ENCODE data around the gene MAP4K4.
"Not testable (repeated sequence)": the region's sequence is repeated elsewhere in the genome, so short reads cannot be mapped to it uniquely, and the experiment has no call there.

The MAP4K4 gene

DNA sequence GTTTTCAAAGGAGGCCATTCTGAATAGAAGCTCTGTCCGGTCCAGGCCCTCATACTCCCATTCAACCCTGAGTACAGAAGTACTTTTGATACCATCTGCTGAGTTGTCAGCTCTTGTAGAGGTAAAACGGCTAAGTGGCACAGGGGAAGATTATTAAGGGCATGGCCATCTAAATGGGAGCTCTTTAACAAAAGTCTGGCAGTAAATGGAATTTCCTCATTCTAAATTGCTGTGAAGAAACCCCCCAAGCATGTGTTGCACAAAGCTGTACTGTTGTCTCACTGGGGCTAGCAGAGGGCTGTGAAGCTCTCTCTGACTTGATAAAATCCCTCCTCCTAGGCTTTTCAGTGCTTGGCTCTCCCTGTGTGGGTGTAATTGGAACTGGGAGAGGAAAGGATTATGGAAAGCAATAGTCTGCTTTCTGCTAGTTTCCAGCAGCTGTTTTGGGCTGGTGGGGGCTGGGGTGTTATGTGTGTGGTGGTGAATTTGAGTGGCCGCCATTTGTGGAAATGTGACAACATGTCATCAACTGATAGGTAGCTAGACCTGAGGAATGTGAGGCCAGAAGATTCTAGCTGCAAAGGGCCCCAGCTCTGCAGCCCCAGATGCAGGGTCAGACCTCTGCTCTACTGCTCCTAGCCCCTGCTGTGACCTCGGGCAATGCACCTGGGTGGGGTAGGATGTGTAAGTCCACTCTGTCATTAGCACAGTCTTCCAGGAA lies 65.1 kb downstream of the MAP4K4 start:
- no peak for DNase-seq (ENCODE audit: extremely low read depth, insufficient read length)
- TF ChIP-seq, protein P1, sequence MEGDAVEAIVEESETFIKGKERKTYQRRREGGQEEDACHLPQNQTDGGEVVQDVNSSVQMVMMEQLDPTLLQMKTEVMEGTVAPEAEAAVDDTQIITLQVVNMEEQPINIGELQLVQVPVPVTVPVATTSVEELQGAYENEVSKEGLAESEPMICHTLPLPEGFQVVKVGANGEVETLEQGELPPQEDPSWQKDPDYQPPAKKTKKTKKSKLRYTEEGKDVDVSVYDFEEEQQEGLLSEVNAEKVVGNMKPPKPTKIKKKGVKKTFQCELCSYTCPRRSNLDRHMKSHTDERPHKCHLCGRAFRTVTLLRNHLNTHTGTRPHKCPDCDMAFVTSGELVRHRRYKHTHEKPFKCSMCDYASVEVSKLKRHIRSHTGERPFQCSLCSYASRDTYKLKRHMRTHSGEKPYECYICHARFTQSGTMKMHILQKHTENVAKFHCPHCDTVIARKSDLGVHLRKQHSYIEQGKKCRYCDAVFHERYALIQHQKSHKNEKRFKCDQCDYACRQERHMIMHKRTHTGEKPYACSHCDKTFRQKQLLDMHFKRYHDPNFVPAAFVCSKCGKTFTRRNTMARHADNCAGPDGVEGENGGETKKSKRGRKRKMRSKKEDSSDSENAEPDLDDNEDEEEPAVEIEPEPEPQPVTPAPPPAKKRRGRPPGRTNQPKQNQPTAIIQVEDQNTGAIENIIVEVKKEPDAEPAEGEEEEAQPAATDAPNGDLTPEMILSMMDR (IDR thresholded peaks at IDR 0.05; ENCODE audit: insufficient read depth, low read length, poor library complexity, severe bottlenecking): no peak
- no peaks in the 10 kb centered on the region for H3K27me3 ChIP-seq (replicated peaks; ENCODE audit: control insufficient read depth, insufficient read depth, low read length)
- no peak overlapping the region for H3K4me3 ChIP-seq (replicated peaks; ENCODE audit: low read depth, low read length)
- no peaks in the 10 kb centered on the region for H3K36me3 ChIP-seq (ENCODE audit: control insufficient read depth, insufficient read depth, low read length)

DNA sequence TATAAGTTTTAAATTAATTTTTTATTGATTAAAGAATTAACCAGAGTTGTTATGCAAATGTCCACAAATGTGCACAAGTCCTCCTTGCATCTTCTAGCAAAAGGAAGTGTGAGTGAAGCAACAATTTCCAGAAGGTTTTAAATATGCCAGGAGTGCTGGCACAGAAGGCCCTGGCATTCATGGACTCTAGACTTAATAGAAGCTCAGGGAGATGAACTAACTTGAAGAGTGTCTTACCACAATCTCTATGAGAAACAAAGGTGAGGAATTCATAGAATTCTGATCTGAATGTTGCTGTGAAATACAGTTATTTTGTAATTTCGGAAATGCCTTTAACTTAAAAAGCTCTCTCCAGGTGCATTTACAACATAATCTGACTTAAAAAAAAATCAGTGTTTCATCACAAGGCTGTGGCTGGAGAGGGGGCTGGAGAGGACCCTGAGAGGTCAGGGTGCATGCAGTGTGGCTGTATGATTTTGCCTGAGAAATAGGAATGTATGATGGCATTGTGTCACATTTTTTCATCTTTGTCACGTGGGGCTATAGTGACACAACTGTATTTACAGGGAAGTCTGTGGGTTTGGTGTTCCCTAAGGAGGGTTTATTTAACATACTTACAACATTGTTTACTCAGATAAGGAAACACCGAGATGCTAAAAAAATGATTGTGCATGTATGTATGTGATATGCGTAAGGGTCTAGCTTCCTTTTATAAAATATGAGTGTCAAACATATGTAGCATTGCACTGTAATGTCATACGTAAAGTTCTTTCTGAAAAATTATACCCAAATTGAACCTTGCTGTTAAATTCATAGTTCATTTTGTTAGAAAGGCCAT lies 66.2 kb downstream of the MAP4K4 start:
- DNase-seq (ENCODE audit: extremely low read depth, insufficient read length): no peak
- Histone ChIP-seq H3K4me3 (replicated peaks; ENCODE audit: low read depth, low read length) (no peak overlapping the region), H3K36me3 (ENCODE audit: control insufficient read depth, insufficient read depth, low read length) (no peaks in the 10 kb centered on the region), H3K27me3 (replicated peaks; ENCODE audit: control insufficient read depth, insufficient read depth, low read length) (no peaks in the 10 kb centered on the region; the same call in 1 of the 2 replicates)
- TF ChIP-seq, protein P1 (IDR thresholded peaks at IDR 0.05; ENCODE audit: insufficient read depth, low read length, poor library complexity, severe bottlenecking): no peak

DNA sequence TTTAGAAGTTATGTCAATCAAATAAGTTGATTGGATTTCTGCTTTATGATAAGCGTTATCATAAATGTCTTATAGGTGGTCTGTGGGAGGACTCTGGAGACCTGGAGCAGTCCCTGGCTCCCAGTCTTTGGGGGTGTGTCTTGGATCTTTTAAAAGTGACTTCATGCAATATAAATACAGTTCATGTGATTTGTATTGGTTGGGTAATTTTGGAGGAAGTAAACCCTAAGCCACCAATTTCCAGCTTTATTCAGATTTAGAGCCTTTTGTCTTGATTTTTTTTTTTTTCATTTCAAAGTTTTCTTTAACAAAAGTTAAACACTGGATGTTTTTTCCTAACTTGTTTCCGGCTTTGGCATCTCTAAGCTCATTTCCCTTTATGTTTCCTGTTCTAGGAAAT lies 68.8 kb downstream of the MAP4K4 start:
- no peak for DNase-seq (ENCODE audit: extremely low read depth, insufficient read length)
- Histone ChIP-seq H3K27me3 (replicated peaks; ENCODE audit: control insufficient read depth, insufficient read depth, low read length) (no peaks in the 10 kb centered on the region; the same call in 1 of the 2 replicates), H3K36me3 (ENCODE audit: control insufficient read depth, insufficient read depth, low read length) (no peaks in the 10 kb centered on the region), H3K4me3 (replicated peaks; ENCODE audit: low read depth, low read length) (no peak overlapping the region)
- TF ChIP-seq, protein P1 (IDR thresholded peaks at IDR 0.05; ENCODE audit: insufficient read depth, low read length, poor library complexity, severe bottlenecking): no peak

DNA sequence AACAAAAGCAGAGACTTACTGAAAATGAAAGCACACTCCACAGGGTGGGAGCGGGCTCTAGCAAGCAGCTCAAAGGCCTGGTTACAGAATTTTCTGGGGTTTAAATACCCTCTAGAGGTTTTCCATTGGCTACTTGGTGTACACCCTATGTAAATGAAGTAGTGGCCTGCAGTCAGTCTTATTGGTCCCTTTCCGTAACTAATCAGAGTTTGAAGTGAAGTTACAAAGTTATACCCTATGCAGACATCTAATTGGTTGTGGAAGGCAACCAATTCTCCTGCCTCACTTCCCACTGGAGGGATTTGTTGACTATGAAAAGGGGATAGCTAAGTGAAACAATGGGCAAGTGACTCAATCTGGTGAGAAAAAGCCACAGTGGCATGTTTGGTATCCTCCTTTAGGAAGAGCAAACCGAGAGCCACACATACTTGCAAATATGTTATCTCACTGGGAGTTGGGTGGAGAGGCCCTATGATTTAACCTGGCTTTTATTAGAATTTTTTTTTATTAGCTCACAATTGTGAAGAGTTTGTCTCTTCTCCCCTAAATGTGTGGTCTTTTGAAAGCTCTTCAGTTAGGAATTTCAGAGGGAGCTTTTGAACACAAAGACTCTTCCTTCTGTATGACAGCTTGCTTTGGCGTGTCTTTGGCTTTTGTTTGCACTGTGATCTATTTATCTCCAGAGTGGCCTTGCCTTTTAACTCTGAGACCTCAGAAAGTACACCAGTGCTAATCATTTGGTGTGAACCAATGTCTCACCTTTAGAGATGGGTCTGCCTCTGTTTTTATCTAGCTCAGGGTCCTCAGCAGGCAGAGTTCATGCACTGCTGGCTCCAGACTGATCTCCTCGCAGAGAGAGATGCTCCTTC lies 69.6 kb downstream of the MAP4K4 start:
- DNase-seq (ENCODE audit: extremely low read depth, insufficient read length): no peak
- H3K27me3 ChIP-seq (replicated peaks; ENCODE audit: control insufficient read depth, insufficient read depth, low read length): no peaks in the 10 kb centered on the region; the same call in 1 of the 2 replicates
- H3K4me3 ChIP-seq (replicated peaks; ENCODE audit: low read depth, low read length): no peak overlapping the region
- TF ChIP-seq, protein P1 (IDR thresholded peaks at IDR 0.05; ENCODE audit: insufficient read depth, low read length, poor library complexity, severe bottlenecking): no peak
- H3K36me3 ChIP-seq (ENCODE audit: control insufficient read depth, insufficient read depth, low read length): no peaks in the 10 kb centered on the region

DNA sequence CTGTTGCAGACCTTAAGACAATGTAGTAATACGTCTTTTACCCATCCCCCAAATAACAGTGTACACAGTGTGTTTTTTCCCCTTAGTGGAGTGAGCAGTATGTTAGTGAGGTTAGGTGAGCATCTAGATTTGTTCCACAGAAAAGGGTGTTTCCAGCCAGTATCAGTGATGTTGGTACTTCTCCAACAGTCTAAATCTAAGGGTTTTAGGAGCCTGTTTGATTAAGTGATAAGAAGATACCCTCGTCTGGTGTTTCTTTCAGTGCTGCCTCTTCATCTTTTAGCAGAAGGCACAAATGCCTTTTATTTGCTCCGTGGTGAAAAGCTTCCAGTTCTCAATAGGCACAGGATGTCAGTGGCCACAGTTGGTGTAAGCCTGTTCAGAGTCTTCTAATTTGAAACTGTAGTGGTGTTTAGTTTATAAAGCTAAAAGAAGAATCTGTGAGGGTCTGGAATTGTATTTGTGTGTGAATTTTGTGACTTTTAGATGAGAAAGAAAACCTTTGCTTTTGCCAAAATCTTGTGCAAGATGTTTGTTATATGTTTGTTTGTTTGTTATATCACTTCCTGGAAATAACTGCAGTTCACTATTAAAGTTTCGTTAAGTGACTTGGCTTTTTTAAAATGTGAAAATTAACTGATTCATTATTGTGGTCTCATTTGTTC lies 71.2 kb downstream of the MAP4K4 start:
- no peak overlapping the region for H3K4me3 ChIP-seq (replicated peaks; ENCODE audit: low read depth, low read length)
- TF ChIP-seq, protein P1 (IDR thresholded peaks at IDR 0.05; ENCODE audit: insufficient read depth, low read length, poor library complexity, severe bottlenecking): no peak

DNA sequence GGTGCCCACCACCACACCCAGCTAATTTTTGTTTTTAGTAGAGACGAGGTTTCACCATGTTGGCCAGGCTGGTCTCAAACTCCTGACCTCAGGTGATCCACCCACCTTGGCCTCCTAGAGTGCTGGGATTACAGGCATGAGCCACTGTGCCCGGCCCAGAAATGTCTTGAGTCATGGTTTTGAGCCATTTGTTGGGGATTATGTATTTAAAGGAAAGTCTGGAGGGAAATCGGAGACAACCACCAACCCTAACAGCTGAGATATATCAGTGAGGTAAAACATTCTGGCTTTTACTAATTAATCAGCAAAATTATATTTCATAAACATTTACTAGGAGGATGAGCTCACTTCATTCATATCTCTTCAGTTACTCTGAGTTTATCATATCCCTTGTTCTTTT lies 72.2 kb downstream of the MAP4K4 start:
- H3K4me3 ChIP-seq (replicated peaks; ENCODE audit: low read depth, low read length); H3K36me3 ChIP-seq (ENCODE audit: control insufficient read depth, insufficient read depth, low read length); DNase-seq (ENCODE audit: extremely low read depth, insufficient read length); H3K27me3 ChIP-seq (replicated peaks; ENCODE audit: control insufficient read depth, insufficient read depth, low read length): not testable (repeated sequence)

More for the DNA sequence above, 71.2 kb downstream of the MAP4K4 start:
- no peaks in the 10 kb centered on the region; the same call in 1 of the 2 replicates for H3K27me3 ChIP-seq (replicated peaks; ENCODE audit: control insufficient read depth, insufficient read depth, low read length)
- no peaks in the 10 kb centered on the region for H3K36me3 ChIP-seq (ENCODE audit: control insufficient read depth, insufficient read depth, low read length)
- DNase-seq (ENCODE audit: extremely low read depth, insufficient read length): no peak
